HCT116 (cell line): ENCODE data around the gene MIA.

ENCODE experiments used
- CEBPB ChIP-seq: IDR thresholded peaks from 2 replicates; pipeline ENCODE4 v1.6.1; 2012; ENCODE audit warnings: low read depth
- CTCF ChIP-seq, 3 experiments: fragments of 200-600 bp in 1 of 3; sonication (generic) in 1 of 3; IDR thresholded peaks in 2 of 3; conservative IDR thresholded peaks in 1 of 3; 2 replicates each; pipeline ENCODE4 v1.5.1; 2012 to 2017; ENCODE audit warnings: low read depth in 2 of 3, low read length in 2 of 3, antibody characterized with exemption in 1 of 3, borderline replicate concordance in 1 of 3, control low read depth in 1 of 3, mild to moderate bottlenecking in 1 of 3, mixed read lengths in 1 of 3, mixed run types in 1 of 3, moderate library complexity in 1 of 3; ENCODE audit not compliant: insufficient read depth in 1 of 3
- ELF1 ChIP-seq: IDR thresholded peaks from 2 replicates; pipeline ENCODE4 v1.6.1; 2012; ENCODE audit warnings: low read depth, borderline replicate concordance
- JUND ChIP-seq: IDR thresholded peaks from 2 replicates; pipeline ENCODE4 v1.6.1; 2012
- MAX ChIP-seq: IDR thresholded peaks from 2 replicates; pipeline ENCODE4 v1.6.1; 2012
- RAD21 ChIP-seq: IDR thresholded peaks from 2 replicates; pipeline ENCODE4 v1.6.1; 2012; ENCODE audit warnings: low read depth, mild to moderate bottlenecking
- REST ChIP-seq: IDR thresholded peaks from 2 replicates; pipeline ENCODE4 v1.6.1; 2012; ENCODE audit warnings: low read depth

GRCh38 chr19:40800339-40800996, 25.1 kb downstream of the MIA start:
- TF ChIP-seq CTCF (IDR thresholded peaks at IDR 0.05 in 2 of 3, conservative IDR thresholded peaks at IDR 0.05 in 1 of 3; ENCODE audit: borderline replicate concordance in 1 of 3, insufficient read depth in 1 of 3, low read depth in 2 of 3, low read length in 2 of 3) (no peak), CEBPB (no peak), MAX (no peak), JUND (no peak), RAD21 (no peak), REST (no peak), ELF1 (no peak)
